ENCODE measurements around the gene ARHGAP25. TPM values are rescaled to one million over a fixed set of nuclear protein-coding genes. Genes with fewer than 3 reads are reported as not detected.

The ARHGAP25 gene
- total RNA-seq, 1 donor from 2014 or later, result 4.6 TPM

DNA sequence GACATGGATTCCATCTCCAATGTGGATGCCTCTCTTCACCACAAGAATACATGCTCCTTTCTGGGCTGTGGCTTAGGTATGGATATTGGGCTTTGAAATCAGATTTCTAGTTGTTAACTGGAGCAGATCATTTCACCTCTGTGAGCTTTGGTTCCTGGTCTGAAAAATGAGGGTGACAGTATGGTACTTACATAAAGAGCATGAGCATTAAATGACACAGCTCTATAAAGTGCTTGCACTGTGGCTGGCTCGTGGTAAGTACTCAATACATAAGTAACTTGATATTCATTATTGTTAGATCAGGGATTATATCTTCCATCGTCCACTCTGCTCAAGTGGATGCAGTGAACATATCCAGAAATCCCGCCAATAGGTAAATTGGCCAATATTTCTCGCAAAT is 33.4 kb downstream of the ARHGAP25 start:
- no peaks in the 10 kb centered on the region for H3K36me3 Mint-ChIP-seq (ENCODE audit: low read depth, unreplicated experiment)
- no peak overlapping the region for H3K27ac Mint-ChIP-seq (ENCODE audit: unreplicated experiment)
- TF ChIP-seq, protein P1, sequence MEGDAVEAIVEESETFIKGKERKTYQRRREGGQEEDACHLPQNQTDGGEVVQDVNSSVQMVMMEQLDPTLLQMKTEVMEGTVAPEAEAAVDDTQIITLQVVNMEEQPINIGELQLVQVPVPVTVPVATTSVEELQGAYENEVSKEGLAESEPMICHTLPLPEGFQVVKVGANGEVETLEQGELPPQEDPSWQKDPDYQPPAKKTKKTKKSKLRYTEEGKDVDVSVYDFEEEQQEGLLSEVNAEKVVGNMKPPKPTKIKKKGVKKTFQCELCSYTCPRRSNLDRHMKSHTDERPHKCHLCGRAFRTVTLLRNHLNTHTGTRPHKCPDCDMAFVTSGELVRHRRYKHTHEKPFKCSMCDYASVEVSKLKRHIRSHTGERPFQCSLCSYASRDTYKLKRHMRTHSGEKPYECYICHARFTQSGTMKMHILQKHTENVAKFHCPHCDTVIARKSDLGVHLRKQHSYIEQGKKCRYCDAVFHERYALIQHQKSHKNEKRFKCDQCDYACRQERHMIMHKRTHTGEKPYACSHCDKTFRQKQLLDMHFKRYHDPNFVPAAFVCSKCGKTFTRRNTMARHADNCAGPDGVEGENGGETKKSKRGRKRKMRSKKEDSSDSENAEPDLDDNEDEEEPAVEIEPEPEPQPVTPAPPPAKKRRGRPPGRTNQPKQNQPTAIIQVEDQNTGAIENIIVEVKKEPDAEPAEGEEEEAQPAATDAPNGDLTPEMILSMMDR (IDR thresholded peaks at IDR 0.05; ENCODE audit: unreplicated experiment), result no peak
- DNase-seq (ENCODE audit: low spot score), result no peak
- no peaks in the 10 kb centered on the region for H3K9me3 Mint-ChIP-seq (ENCODE audit: unreplicated experiment)
- no peak overlapping the region for H3K4me3 Mint-ChIP-seq (ENCODE audit: unreplicated experiment)
- H3K27me3 Mint-ChIP-seq (ENCODE audit: unreplicated experiment), result peaks cover 10% of the 10 kb centered on the region
- peaks cover 32% of the 10 kb centered on the region for H3K4me1 Mint-ChIP-seq (ENCODE audit: unreplicated experiment)

DNA sequence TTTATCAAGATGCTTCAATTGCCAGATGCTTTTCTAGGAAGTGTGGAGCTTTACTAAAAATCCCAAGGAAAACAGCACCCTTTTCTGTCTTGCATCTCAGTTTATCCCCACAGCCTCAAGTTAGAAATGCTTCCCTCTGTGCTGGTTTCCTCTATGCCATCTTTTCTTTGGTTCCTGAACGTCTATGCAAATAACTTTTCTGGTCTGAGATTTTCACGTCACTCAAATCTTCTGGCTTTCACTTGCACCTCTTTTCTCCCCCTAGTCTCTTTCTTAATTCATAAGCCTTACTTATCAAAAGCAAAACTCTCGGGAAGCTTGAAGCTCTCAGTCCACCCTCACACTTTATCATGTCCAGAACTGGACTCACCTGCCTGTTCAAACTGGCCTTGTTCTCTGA is 33.9 kb downstream of the ARHGAP25 start:
- Mint-ChIP-seq H3K4me1 (ENCODE audit: unreplicated experiment) (peaks cover 33% of the 10 kb centered on the region), H3K27ac (ENCODE audit: unreplicated experiment) (no peak overlapping the region), H3K4me3 (ENCODE audit: unreplicated experiment) (no peak overlapping the region), H3K27me3 (ENCODE audit: unreplicated experiment) (peaks cover 10% of the 10 kb centered on the region), H3K36me3 (ENCODE audit: low read depth, unreplicated experiment) (peaks cover under 1% of the 10 kb centered on the region), H3K9me3 (ENCODE audit: unreplicated experiment) (no peaks in the 10 kb centered on the region)
- TF ChIP-seq, protein P1 (IDR thresholded peaks at IDR 0.05; ENCODE audit: unreplicated experiment), result no peak
- DNase-seq (ENCODE audit: low spot score), result no peak

DNA sequence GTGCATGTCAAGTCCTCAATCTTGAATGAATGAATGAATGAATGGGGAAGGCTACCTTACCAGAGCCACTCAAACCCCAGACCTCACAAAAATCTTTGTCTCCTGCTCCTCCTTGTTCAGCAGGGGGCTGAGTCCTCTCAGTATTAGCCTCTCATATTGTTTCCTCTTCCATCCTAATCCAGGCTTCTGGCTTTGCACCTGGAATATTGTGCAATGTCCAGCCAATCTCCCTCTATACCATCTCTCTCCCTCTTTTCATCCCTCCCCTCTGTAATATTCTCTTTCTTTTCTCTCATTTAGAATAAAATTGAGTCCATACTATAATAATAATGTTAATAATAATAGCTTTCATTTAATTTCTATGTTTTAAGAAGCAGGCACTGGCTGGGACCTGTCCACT is 34.3 kb downstream of the ARHGAP25 start:
- H3K9me3 Mint-ChIP-seq (ENCODE audit: unreplicated experiment), result no peaks in the 10 kb centered on the region
- no peak for DNase-seq (ENCODE audit: low spot score)
- no peak overlapping the region for H3K27ac Mint-ChIP-seq (ENCODE audit: unreplicated experiment)
- peaks cover 38% of the 10 kb centered on the region for H3K4me1 Mint-ChIP-seq (ENCODE audit: unreplicated experiment)
- peaks cover 11% of the 10 kb centered on the region for H3K27me3 Mint-ChIP-seq (ENCODE audit: unreplicated experiment)
- H3K4me3 Mint-ChIP-seq (ENCODE audit: unreplicated experiment), result no peak overlapping the region
- peaks cover 5% of the 10 kb centered on the region for H3K36me3 Mint-ChIP-seq (ENCODE audit: low read depth, unreplicated experiment)
- TF ChIP-seq, protein P1 (IDR thresholded peaks at IDR 0.05; ENCODE audit: unreplicated experiment), result no peak

DNA sequence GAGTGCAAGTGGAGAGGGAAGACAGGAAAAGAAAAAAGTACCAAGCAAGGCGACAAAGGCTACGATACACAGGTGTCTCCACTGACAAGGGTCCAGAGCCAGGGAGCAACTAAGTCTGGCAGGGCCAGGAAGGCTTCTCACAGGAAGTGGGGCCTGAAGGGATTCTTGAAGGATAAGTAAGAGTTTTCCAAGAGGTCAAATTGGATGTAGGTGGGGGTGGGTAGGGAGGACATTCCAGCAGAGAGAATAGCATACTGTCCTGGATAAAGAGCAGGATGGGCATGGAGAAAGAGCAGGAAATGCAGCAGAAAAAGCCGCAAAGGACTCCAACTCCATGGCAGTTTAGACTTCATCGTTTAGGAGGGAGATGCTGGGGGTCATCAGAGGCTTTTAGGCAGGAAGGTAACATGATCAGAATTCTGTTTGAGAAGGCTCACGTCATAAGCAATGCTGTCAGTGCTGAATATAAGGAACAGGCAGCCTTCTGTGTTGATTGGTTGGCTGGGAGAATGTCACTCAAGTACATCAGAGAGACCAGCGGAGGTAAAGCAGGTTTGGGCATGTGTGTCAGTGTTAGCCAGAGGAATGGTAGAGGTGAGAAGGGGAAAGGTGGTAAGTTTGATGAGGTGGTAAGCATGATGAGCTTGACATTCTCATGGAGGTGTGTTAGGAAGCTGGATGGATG is 35.1 kb downstream of the ARHGAP25 start:
- Mint-ChIP-seq H3K36me3 (ENCODE audit: low read depth, unreplicated experiment) (peaks cover 7% of the 10 kb centered on the region), H3K9me3 (ENCODE audit: unreplicated experiment) (no peaks in the 10 kb centered on the region), H3K27ac (ENCODE audit: unreplicated experiment) (peak overlapping the region; percentile 6), H3K27me3 (ENCODE audit: unreplicated experiment) (peaks cover 9% of the 10 kb centered on the region), H3K4me3 (ENCODE audit: unreplicated experiment) (no peak overlapping the region), H3K4me1 (ENCODE audit: unreplicated experiment) (peaks cover 44% of the 10 kb centered on the region)
- TF ChIP-seq, protein P1 (IDR thresholded peaks at IDR 0.05; ENCODE audit: unreplicated experiment), result no peak
- no peak for DNase-seq (ENCODE audit: low spot score)

DNA sequence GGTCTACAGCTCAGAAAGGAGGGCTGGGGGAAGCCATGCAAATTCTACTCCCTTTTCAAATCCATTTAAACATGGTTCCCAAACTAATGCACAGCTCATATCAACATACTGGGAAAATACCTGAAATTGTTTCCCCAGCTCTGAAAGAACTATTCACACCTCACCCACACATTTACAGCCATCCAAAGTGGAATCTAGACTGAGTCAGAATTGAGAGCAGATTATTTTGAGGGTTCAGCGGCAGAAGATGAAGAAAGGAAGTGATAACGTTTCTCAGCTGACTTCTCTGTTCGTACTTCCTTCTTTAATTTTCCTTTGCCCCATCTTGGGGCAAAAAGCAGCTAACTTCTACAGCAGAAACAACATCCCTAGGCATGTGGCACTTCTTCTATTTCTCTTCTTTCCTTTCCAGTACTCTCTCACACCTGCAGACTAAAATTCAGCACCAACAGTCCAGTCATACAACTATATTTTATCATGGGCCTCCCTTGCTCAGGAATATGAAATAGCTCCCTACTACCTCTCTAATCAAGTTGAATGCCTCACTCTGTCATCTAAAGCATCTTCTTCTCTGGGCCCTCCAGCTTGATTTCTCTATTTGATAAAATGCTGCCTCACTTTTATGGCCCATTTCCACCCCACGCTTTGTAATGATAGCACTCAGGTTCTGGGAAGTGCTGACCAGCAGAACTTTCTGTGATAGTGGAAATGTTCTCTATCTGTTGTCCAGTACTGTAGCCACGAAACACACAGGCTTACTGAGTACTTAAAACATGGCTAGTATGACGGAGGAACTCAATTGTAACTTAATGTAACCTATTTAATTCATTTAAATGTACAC is 35.9 kb downstream of the ARHGAP25 start:
- TF ChIP-seq, protein P1 (IDR thresholded peaks at IDR 0.05; ENCODE audit: unreplicated experiment), result no peak
- no peaks in the 10 kb centered on the region for H3K9me3 Mint-ChIP-seq (ENCODE audit: unreplicated experiment)
- H3K4me1 Mint-ChIP-seq (ENCODE audit: unreplicated experiment), result peaks cover 44% of the 10 kb centered on the region
- no peak overlapping the region for H3K4me3 Mint-ChIP-seq (ENCODE audit: unreplicated experiment)
- peaks cover 8% of the 10 kb centered on the region for H3K36me3 Mint-ChIP-seq (ENCODE audit: low read depth, unreplicated experiment)
- H3K27me3 Mint-ChIP-seq (ENCODE audit: unreplicated experiment), result peaks cover 6% of the 10 kb centered on the region
- H3K27ac Mint-ChIP-seq (ENCODE audit: unreplicated experiment), result no peak overlapping the region
- DNase-seq (ENCODE audit: low spot score), result no peak
